HFF-Myc (cell line): Measurements from ENCODE around the gene TNFRSF21.
A peak's percentile ranks its signal among the peaks of the same experiment; 100 is the strongest.

Experiments used
- DNase-seq: peaks from one replicate; pipeline ENCODE4 v3.0.0-alpha.2; 2011; ENCODE audit warnings: low read depth; ENCODE audit errors: extremely low read depth
- H3K4me3 ChIP-seq: replicated peaks from 2 replicates; pipeline ENCODE4 v1.5.1; 2011; ENCODE audit warnings: low read depth, mild to moderate bottlenecking, control low read depth, low read length
- TF ChIP-seq, protein P1 (sequence below): IDR thresholded peaks from 2 replicates; pipeline ENCODE4 v1.5.1; 2012; ENCODE audit warnings: mild to moderate bottlenecking, low read depth, low read length, control low read depth; ENCODE audit errors: missing control alignments

TNFRSF21 gene

GRCh38 chr6:47352194-47352920 lies 42.7 kb upstream of the TNFRSF21 start:
- H3K4me3 ChIP-seq = no peak overlapping the region
- DNase-seq = no peak
- TF ChIP-seq, protein P1, sequence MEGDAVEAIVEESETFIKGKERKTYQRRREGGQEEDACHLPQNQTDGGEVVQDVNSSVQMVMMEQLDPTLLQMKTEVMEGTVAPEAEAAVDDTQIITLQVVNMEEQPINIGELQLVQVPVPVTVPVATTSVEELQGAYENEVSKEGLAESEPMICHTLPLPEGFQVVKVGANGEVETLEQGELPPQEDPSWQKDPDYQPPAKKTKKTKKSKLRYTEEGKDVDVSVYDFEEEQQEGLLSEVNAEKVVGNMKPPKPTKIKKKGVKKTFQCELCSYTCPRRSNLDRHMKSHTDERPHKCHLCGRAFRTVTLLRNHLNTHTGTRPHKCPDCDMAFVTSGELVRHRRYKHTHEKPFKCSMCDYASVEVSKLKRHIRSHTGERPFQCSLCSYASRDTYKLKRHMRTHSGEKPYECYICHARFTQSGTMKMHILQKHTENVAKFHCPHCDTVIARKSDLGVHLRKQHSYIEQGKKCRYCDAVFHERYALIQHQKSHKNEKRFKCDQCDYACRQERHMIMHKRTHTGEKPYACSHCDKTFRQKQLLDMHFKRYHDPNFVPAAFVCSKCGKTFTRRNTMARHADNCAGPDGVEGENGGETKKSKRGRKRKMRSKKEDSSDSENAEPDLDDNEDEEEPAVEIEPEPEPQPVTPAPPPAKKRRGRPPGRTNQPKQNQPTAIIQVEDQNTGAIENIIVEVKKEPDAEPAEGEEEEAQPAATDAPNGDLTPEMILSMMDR = peak; percentile 37

DNA sequence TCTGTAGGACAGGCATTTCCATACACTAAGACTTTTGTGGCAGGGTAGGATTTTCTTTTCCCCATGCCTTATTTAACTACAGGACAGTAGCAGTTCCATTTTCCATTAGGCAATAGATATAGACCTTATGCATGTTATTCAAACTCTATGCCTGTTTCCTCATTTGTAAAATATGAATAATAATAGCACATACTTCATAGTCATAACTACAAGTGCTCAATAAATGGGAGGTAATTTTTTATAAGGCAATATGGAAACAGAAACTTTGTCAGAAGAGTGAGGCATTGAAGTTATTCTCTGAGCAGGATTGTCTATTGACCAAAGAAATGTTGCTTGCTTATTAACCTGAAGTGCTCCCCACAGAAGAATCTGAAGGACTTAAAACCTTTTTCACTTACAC lies 41.9 kb upstream of the TNFRSF21 start:
- H3K4me3 ChIP-seq = no peak overlapping the region
- TF ChIP-seq, protein P1 = no peak
- DNase-seq = no peak

DNA sequence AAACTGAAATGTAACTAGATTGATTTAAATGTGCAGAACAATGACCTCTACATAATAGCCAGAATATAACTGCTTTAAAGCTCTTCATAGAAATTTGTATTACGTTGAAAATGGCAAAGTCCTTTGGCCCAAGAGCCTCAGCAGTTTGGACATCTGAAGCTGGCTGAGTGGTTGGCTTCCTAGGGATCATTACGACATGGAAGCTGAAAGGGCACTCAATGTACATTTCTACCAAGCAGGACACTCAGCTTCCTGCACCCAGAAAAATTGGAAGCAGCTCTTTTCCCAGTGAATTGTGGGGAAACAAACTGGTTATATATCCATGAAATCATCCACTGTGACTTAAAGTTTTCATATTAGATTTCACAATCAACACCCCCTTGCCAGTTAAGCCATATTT lies 40.2 kb upstream of the TNFRSF21 start:
- H3K4me3 ChIP-seq = no peak overlapping the region
- no peak for DNase-seq
- TF ChIP-seq, protein P1 = no peak

GRCh38 chr6:47348316-47348863 lies 38.7 kb upstream of the TNFRSF21 start:
- no peak overlapping the region for H3K4me3 ChIP-seq
- TF ChIP-seq, protein P1 = no peak
- no peak for DNase-seq

DNA sequence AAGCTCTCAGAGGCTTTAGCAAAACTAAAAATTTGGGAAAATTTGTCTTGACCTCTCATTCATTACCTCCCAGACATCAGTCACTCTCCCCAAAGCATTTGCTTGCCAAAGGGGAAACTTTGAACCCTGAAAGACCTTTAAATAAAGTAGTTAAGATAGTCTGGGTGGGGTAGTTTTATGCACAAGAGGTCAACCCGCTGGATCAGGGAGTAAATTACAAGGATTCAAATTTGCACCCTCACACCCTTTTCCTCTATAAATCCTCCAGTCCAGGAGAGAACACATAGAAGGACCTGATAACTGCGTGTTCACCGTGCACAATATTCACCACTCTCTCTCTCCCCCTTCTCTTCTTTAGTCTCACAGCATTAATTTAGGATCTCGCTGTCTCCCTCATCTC lies 36.1 kb upstream of the TNFRSF21 start:
- DNase-seq = no peak
- no peak overlapping the region for H3K4me3 ChIP-seq
- TF ChIP-seq, protein P1 = no peak

GRCh38 chr6:47344022-47344421 lies 34.3 kb upstream of the TNFRSF21 start:
- no peak for DNase-seq
- no peak overlapping the region for H3K4me3 ChIP-seq
- TF ChIP-seq, protein P1 = no peak
